Measurements from ENCODE around the gene PGGT1B.
"Not testable (repeated sequence)": the region's sequence is repeated elsewhere in the genome, so short reads cannot be mapped to it uniquely, and the experiment has no call there.

The PGGT1B gene

GRCh38 chr5:115249379-115249778 is 13.3 kb downstream of the PGGT1B start:
- not testable (repeated sequence) for DNase-seq

- DNase-seq = no peak
These were observed 16.2 kb downstream of the PGGT1B start for GRCh38 chr5:115246361-115246991.

GRCh38 chr5:115243412-115243811 is 19.3 kb downstream of the PGGT1B start:
- no peak for DNase-seq

DNA sequence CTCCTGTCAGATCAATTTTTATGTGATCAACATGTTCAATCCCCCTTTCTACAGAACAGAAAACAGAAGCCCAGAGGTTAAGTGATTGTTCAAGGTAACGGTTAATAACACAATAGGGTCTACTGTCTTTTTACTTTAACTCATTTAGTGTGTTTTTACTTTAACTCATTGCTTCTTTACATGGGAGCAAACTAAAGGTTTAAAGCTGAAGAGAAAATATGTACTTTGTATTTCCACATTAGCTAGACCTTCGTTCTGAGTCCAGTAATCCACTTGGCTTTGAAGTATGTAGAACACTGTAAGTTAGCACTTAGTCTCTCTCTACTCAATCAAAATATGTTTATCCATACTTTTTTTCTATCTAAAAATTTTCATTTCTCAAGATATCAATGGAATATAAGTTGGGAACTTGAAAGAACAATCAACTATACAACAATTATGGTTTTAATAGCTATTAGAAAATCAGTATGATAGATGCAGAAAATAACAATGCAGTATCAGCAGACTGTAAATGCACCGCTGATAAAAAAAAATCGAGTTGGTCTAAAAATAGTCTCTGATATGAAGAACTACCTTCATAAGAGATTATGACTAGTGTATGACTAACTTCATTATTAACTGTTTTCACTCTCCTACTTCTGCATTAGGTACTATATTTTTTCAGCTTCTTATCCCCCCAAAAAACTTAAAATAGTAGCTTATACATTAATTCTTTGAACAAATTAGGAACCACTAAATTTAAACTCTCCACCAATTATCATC is 20.6 kb downstream of the PGGT1B start:
- no peak for DNase-seq

DNA sequence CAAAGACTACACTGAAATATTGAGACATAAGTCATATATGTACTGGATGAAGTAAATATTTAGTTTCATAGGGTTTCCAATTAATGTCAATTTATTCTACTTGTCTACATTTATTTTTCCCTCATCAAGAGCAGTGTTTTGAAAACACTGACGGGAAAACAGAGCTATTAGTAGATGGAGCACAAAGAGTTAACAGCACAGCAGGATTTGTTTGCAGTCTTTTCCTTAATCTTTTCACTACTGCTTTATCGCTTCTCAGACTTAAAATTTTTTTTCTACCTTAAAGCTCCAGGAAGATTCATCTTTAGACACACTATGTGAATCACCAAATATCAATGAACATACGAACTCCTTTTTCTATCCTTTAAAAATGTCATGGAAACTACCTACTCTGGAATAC is 25.6 kb downstream of the PGGT1B start:
- DNase-seq = no peak

DNA sequence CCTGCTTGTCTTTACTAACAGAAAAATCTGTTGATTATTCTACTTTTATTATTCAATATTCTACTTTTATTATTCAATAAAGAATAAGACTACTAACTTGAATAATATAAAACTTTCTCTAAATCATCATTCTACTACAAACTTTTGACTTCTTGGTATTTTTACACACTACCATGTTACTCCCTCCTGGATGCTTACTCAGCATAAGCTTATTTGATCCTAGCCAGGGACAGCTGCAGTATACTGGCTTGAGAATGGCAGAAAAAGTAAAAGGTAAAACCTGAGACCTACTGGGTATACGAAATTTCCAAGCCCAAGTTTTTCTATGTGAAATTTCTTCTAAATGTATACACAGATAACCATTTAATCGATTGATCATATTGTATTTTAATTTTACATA is 26.1 kb downstream of the PGGT1B start:
- no peak for DNase-seq

DNA sequence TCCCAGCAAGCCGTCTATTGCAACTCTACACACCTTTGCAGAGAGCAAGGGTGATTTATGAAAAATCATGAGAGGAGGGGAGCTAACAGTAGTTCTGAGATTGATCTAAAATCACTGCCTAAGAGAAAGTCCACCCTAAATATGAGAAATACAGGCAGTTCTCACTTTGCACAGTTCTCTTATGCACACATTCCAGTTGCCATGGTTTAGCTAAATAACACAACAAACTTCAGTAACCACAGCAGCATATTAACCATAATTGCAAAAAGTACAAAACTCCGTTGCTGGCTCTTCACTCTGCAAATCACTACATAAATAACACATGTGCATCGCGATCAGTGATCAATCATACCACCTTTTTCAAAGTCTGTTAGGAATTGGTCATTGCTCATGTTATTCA is 31.1 kb downstream of the PGGT1B start:
- no peak for DNase-seq

DNA sequence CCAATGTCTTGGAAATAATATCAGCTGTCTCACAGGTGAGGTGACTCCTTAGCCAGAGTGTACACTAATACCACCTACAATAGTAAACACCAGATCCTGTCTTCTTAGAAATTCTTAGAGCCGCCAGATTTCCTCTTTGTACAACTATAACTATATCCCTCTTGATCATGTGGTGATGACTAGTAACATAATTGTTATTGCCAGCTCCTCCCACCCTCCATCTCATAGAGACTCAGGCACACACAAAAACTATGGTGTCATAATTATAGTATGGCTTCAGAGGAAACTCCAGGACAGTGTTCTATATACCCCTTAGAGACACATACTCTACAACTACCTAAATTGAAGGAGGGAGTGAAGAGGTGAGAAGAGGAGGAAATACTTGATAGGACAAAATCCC is 33.1 kb downstream of the PGGT1B start:
- no peak for DNase-seq

DNA sequence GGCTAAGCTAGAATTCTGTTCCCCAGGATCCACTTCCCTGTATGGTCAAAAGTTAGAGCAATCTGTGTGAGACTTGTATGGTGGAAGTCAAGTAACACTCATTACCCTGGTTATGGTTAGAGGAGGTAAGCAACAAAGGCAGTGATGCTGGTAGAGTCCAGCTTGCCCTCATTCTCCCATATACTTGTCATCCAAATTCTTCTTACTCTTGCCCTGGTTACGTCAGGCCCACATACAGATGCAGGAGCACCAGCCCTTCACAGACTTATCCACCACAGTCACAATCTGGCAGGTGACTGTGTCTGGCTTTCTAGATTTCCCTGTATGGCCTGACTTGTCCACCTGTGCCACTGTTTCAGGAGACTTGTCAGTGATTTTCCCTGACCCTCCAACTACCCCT is 35.4 kb downstream of the PGGT1B start:
- no peak for DNase-seq

GRCh38 chr5:115214541-115214940 is 48.1 kb downstream of the PGGT1B start:
- no peak for DNase-seq

GRCh38 chr5:115209279-115209678 is 53.4 kb downstream of the PGGT1B start:
- DNase-seq = peak; percentile 56

DNA sequence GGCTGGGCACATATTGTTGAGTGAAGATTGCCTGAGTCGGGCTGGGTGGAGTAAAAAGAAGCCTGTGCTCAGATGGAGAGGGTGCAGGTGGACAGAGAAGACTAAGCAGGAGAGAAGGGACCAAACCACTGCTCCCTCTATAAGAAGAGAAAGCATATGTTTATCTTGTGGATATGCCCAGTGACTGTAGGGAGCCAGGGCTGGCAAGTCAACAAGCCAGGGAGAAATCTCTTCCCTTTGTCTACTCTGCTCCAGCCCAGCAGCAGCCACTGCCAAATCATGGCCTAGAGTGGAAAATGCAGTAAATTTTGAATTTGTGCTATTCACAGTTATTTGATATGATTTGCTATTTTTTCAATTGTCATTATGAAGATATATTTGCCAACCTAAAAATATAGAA is 59.7 kb downstream of the PGGT1B start:
- DNase-seq = no peak

DNA sequence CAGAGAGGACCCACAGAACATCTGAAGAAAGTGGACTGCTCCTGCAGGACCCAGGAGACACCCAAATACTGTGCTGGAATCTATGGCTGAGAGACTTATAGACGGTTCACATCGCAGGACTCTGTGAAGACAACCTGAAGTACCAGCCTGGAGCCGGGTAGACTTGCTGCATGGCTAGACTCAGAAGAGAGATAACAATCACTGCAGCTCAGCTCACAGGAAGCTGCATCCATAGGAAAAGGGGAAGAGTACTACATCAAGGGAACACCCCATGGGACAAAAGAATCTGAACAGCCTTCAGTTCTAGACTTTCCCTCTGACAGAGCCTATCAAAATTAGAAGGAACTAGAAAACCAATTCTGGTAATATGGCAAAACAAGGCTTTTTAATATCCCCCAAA is 66.5 kb downstream of the PGGT1B start:
- no peak for DNase-seq

DNA sequence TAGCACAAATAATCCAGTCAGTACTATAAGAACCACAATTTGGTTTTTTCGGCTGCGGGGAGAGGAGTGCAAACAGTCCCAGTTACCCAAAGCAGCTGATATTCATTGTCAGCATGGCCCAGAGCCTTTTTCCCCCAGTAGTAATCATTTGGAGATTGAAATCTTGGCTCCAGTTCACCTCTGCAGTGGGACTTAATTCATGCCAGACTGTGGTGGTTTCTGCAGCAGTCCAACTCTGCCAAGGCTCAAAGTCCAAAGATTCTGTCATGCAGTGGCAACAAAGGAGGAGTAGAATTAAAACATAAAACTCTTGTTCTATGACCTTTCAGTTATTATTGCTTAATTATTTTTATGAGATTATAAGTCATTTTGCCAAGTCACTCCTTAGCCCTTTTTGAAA is 68.0 kb downstream of the PGGT1B start:
- no peak for DNase-seq

DNA sequence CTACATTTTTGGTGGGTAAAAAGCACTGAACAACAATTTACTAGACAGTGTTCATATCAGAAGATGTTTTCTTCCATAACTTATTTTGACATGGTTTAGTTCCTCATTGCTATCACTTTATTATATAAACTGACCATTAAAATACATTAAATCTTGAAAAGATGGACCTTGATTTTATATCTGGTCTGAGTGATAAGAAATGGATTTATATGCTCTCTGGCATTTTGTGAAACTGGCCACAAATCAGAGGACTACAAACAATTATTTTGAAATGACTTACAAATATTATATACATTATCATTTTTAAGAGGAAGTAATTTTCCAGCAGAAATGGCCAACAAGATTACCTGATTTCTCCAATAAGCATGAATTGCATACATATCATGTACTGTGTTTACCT is 69.4 kb downstream of the PGGT1B start:
- no peak for DNase-seq

GRCh38 chr5:115192098-115192497 is 70.6 kb downstream of the PGGT1B start:
- no peak for DNase-seq

- DNase-seq = no peak
These were observed 71.1 kb downstream of the PGGT1B start for GRCh38 chr5:115191474-115192031.

GRCh38 chr5:115190388-115190787 is 72.3 kb downstream of the PGGT1B start:
- DNase-seq = no peak

DNA sequence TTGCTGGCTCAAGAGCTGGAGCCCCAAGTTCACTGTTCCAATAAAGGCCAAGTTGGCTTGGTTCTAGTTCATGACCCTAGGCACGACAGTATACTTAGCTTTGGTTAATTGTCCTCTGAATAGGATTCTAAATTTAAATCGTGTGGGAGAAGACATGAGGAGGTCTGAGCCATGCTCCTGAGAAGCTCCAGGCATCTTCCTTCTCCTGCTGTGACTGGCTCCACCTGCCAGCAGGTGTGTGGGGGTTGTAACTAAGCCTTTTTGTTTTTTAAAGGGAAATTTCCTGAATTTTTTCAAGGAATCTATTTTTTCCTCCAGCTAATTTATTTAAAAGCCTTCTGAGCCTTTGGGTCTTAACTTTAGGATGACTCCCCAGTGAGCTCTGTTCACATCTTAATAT is 72.8 kb downstream of the PGGT1B start:
- no peak for DNase-seq

GRCh38 chr5:115186794-115187193 is 75.9 kb downstream of the PGGT1B start:
- DNase-seq = no peak

- DNase-seq = no peak
These were observed 77.9 kb downstream of the PGGT1B start for GRCh38 chr5:115184770-115185169.

GRCh38 chr5:115181757-115182156 is 80.9 kb downstream of the PGGT1B start:
- DNase-seq = no peak

- peak; percentile 31 for DNase-seq
These were observed 82.4 kb downstream of the PGGT1B start for GRCh38 chr5:115180165-115180709.

Measured in activated naive CD4-positive, alpha-beta T cell treated with Interleukin-2 at 50 U/mL for 16 hours (primary cell).